GM12873 (cell line): ENCODE results near the gene BAG1.

Source experiments
- CTCF ChIP-seq: IDR thresholded peaks from 2 replicates; pipeline ENCODE4 v1.5.1; 2012; ENCODE audit warnings: low read depth, mild to moderate bottlenecking, moderate library complexity, low read length, control low read depth; ENCODE audit not compliant: insufficient read depth; ENCODE audit errors: missing control alignments

BAG1 gene

GRCh38 chr9:33290247-33291030 is 25.9 kb upstream of the BAG1 start, which contains the start of gene NFX1:
Gene NFX1 (plus strand): TSS chr9:33290516. CDS start chr9:33290573, 57 bp downstream.
- TF ChIP-seq CTCF, result no peak

DNA sequence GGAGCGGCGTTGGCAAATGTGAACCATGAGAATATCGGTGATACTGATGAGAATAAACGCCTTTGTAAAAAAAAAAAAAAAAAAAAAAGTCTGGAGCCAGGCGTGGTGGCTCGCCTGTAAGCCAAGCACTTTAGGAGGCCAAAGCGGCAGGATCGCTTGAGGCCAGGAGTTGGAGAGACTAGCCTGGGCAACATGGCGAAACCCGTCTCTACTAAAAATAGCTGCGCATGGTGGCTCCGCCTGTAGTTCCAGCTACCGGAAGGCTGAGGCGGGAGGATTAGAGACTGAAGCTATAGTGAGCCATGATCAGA is 25.4 kb upstream of the BAG1 start:
- TF ChIP-seq CTCF, result no peak

DNA sequence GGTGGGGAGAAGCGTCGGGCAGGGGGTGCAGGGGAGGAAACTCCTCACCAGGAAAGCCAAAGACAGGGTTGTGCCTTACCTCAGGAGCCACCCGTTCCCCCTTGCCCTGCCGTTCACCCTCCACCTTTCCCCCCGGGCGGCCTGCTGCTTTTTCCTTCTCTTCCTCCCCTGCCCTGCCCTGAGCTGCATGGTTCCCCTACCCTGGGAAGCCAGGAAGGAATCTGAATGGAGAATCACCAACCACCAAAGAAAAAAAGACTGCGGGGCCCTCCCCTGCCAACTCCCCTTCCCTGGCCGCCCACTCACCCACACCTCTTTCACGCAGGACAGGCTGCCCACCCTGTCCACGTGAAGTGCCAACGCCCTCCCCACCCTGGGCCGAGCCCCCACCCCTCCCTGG is 25.0 kb upstream of the BAG1 start:
- no peak for TF ChIP-seq CTCF

DNA sequence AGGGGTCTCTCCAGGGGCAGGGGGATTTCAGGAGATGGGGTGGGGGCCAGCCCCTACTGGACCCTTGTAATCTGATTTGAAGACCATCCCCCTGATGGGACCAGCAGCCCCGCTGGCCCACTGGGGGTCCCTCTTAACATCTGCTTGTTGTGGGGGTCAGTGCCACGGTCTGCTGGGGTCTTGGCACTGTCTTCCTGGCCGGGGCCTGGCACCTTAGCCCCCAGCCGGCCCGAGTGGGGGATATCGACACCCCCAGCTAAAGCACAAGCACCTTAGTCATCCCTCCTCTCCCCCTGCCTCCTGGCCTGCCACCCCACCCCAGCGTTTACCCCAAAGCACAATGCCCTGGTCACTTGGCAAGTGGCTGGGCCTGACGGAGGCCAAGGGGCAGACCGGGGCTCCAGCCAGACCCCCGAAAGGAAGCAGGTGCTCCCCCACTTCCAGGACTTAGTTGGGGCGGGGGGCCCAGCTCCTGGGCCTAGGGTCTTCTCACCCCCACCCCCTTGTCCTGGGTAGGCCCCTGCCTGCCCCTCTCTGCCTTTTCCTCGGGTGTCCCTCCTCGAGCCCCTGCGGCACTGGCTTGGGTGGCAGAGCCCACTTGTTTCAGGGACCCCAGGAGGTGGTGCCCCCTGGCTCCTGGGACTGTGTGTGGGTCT is 24.4 kb upstream of the BAG1 start:
- TF ChIP-seq CTCF, result no peak

- no peak for TF ChIP-seq CTCF
Observed at GRCh38 chr9:33288235-33288634, 23.7 kb upstream of the BAG1 start.

DNA sequence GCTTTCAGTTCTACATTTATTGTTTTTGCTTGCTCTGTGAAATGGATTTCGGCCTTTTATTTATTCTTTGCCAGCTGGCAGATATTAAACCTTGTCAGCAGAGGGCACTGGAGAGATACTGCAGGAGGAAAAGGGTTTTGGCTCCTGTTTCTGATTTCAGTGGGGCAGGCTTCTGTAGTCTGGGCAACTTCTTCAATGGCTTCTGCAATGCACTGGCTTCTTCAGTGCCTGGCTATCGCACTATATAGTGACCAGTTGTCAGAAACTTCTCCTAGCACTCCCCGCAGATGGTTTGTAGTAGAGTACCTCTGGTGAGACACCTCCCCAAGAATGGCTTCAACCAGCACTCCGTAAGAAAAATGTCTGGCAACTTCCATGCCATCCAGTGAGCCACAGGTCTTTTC is 22.6 kb upstream of the BAG1 start:
- peak; percentile 73 for TF ChIP-seq CTCF

DNA sequence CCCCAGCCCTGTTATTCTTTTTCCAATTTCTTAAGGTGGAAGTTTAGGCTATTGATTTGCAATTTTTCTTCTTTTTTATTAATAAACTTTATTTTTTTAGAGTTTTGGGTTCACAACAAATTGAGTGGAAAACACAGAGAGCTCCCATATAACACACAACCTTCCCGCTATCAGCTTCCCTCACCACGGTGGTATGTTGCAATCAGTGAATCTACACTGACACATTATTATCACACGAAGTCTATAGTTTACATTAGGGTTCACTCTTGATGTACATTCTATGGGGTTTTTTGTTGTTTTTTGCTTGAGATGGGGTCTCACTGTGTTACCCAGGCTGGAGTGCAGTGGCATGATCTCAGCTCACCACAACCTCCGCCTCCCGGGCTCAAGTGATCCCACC is 21.0 kb upstream of the BAG1 start:
- TF ChIP-seq CTCF, result no peak
